ENCODE results near the gene GARS1. TPM values are rescaled to one million over a fixed set of nuclear protein-coding genes. Genes with fewer than 3 reads are reported as not detected.

The GARS1 gene
- total RNA-seq, 1 donor from 2014 or later, result 214 TPM

GRCh38 chr7:30658479-30659074, 63.9 kb downstream of the GARS1 start:
- no peaks in the 10 kb centered on the region for H3K4me1 Mint-ChIP-seq
- H3K27ac Mint-ChIP-seq, result no peak overlapping the region
- intact Hi-C loops (cut with micrococcal nuclease), result no loop called here
- TF ChIP-seq CTCF (IDR thresholded peaks at IDR 0.05), result no peak
- no peak overlapping the region for H3K4me3 Mint-ChIP-seq
- H3K36me3 Mint-ChIP-seq (ENCODE audit: low read depth), result no peaks in the 10 kb centered on the region
- no peak for ATAC-seq (ENCODE audit: low read depth)
- ChIA-PET POLR2A (no interaction called here), CTCF (no interaction called here)
- no peaks in the 10 kb centered on the region for H3K27me3 Mint-ChIP-seq
- H3K9me3 Mint-ChIP-seq, result no peaks in the 10 kb centered on the region
- no peak for DNase-seq

- intact Hi-C loops (cut with micrococcal nuclease), result no loop called here
- DNase-seq (no peak), ATAC-seq (ENCODE audit: low read depth) (no peak)
- no peak for TF ChIP-seq CTCF (IDR thresholded peaks at IDR 0.05)
- POLR2A ChIA-PET, result no interaction called here
- CTCF ChIA-PET, result no interaction called here
- Mint-ChIP-seq H3K27me3 (no peaks in the 10 kb centered on the region), H3K4me1 (no peaks in the 10 kb centered on the region), H3K4me3 (no peak overlapping the region), H3K9me3 (no peaks in the 10 kb centered on the region), H3K27ac (no peak overlapping the region), H3K36me3 (ENCODE audit: low read depth) (no peaks in the 10 kb centered on the region)
Observed at GRCh38 chr7:30659312-30659711, 64.6 kb downstream of the GARS1 start.

- DNase-seq (no peak), ATAC-seq (ENCODE audit: low read depth) (no peak)
- Mint-ChIP-seq H3K36me3 (ENCODE audit: low read depth) (no peaks in the 10 kb centered on the region), H3K9me3 (no peaks in the 10 kb centered on the region), H3K27ac (no peak overlapping the region), H3K4me3 (no peak overlapping the region), H3K4me1 (no peaks in the 10 kb centered on the region), H3K27me3 (no peaks in the 10 kb centered on the region)
- POLR2A ChIA-PET, result no interaction called here
- intact Hi-C loops (cut with micrococcal nuclease), result no loop called here
- CTCF ChIA-PET, result no interaction called here
- TF ChIP-seq CTCF (IDR thresholded peaks at IDR 0.05), result no peak
Observed at GRCh38 chr7:30660331-30661255, 65.9 kb downstream of the GARS1 start.

GRCh38 chr7:30661926-30662325, 67.2 kb downstream of the GARS1 start:
- Mint-ChIP-seq H3K4me3 (no peak overlapping the region), H3K27ac (no peak overlapping the region), H3K4me1 (no peaks in the 10 kb centered on the region), H3K27me3 (no peaks in the 10 kb centered on the region), H3K36me3 (ENCODE audit: low read depth) (no peaks in the 10 kb centered on the region), H3K9me3 (no peaks in the 10 kb centered on the region)
- ChIA-PET POLR2A (no interaction called here), CTCF (no interaction called here)
- ATAC-seq (ENCODE audit: low read depth) (no peak), DNase-seq (no peak)
- no peak for TF ChIP-seq CTCF (IDR thresholded peaks at IDR 0.05)
- intact Hi-C loops (cut with micrococcal nuclease), result no loop called here

GRCh38 chr7:30662431-30662939, 67.8 kb downstream of the GARS1 start:
- Mint-ChIP-seq H3K4me1 (no peaks in the 10 kb centered on the region), H3K27me3 (no peaks in the 10 kb centered on the region), H3K27ac (no peak overlapping the region), H3K9me3 (no peaks in the 10 kb centered on the region), H3K4me3 (no peak overlapping the region), H3K36me3 (ENCODE audit: low read depth) (no peaks in the 10 kb centered on the region)
- ATAC-seq (ENCODE audit: low read depth) (no peak), DNase-seq (no peak)
- POLR2A ChIA-PET, result no interaction called here
- intact Hi-C loops (cut with micrococcal nuclease), result no loop called here
- CTCF ChIA-PET, result no interaction called here
- TF ChIP-seq CTCF (IDR thresholded peaks at IDR 0.05), result no peak

All from activated B cell treated with CpG ODN at 0.5 μM for 24 hours (primary cell).